Activated CD4-positive, alpha-beta T cell treated with anti-CD3 and anti-CD28 coated beads for 4 hours (primary cell): ENCODE results near the gene PTPN14.

Source experiments
- DNase-seq, 2 donors: peaks; one replicate each; pipeline ENCODE4 v3.0.0-alpha.2; 2020

Gene PTPN14

DNA sequence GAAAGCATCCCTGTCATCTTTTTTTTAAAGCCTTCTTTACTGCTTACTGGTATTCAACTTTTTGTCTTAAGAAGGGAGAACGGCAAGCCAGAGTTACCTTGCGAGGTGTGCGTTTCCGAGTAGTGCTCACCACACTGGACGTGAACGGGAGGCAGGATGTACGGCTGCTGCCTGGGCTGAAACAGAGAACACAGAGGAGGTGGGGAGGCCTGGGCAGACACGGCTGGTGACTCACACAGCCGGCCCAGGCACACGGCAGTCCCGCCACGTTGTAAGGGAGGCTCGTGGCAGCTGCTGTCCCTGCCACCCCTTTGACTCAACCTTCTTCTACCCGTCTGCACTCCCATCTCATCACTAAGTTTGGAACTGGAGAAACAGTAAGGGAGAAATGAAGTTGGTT is 164.7 kb downstream of the PTPN14 start:
- no peak for DNase-seq

DNA sequence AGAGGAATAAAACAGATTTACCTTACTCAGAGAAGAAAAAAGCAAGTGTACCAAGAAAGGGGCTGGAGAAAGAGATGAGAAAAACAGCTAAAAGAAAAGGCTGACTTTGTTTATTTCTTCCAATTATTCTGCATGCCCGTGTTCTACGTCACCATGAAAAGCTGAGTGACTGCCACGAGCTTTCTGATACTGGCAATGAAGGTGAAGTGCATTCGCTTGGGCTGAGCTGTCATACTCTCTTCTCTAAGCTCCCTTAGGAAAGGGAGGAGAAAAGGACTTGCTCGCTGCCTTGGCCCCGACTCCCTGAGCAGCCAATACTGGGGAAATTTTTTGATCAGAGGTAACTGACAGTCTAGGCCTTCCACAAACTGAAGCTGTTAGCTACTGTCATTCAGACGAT is 165.1 kb downstream of the PTPN14 start:
- no peak for DNase-seq

DNA sequence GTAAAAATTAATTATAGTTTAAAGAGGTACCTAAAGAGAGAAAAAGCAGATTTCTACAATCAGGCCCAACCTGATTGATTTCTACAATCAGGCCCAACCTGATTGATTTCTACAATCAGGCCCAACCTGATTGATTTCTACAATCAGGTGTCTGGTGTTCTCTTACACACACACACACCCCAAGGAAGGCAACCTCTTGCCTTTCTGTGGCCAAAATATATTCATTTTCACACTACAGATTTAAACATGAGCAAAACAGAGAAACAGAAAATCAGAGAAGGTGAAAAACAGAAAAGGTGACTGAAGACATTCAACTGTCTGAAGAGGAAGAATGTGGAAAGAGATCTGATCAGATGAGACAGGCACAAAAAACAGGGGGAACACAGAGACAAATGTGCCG is 166.0 kb downstream of the PTPN14 start:
- no peak for DNase-seq

DNA sequence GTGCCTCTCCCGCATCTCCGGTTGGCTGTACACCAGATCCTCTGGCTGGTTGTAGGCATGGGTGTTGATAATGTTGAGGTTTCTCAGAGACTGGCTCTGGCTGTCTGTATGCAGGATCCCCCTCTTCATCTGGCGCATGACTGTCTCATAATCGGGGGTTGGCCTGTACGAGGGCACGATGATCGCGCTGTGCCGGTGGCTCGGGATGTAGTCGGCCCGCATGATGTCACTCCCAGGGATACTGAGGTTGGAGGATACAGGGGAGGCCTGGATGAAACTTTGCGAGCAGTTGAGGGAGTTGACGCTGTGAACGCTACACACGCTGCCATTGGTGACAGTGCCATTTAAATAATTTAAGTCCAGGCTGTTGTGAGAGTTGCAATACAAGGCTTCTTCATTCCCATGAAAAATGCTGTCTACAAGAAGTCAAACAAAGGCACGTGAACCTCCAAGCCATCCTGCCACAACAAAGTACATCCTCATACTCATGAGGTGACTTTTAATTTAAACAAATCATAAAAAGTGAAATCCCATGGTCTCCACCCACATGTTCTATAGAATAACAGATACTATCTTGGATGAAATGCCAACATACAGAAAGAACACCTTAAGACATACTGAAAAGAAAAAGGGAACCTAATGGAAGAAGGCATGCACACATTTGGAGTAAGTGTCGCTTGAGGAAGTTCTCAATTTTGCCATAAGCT is 166.9 kb downstream of the PTPN14 start:
- no peak for DNase-seq

DNA sequence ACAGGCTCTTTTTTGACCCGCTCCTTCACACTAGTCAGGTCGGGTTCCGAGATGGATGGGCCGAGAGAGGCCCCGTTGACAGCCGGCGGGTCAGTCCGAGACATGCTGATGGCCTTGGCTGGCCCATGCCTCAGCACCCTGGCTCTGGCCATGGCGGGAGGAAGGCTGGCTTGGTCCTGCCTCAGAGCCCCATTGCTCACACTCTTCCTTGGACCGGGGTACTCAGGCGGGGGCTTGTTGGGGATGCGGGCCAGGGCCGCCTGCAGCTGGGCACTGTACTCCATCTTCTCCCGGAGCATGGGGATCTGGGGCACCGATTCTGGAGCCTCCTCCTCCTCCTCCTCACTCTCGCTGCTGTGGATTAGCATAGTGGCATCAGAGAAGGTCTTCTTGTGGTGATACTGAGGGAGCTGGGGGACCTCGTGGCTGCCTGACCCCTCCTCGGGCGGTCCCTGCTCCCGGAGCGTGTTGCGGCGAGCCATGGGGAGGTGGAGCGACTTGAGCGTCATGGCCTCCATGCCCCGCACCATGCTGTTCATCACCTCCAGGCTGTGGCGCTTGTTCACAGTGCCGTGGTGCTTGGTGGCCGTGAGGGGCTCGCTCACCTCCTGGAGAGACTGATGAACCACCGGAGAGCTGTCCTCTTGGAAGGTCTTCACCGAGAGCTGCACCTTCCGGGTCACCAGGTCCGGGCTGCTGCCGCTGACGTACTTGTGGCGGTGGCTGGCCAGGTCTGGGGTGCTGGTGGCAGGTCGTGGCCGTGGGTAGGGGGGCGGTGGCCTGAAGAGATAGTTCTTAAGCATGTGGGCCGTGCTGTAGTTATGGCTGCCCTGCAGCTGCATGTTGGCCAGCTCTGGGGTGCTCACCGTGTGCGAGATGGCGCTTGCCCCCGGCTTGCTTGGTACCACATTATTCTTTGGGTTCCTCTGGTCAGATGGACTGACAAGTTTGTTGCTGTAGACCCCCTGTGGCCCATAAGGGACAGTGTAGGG is 167.7 kb downstream of the PTPN14 start:
- no peak for DNase-seq

DNA sequence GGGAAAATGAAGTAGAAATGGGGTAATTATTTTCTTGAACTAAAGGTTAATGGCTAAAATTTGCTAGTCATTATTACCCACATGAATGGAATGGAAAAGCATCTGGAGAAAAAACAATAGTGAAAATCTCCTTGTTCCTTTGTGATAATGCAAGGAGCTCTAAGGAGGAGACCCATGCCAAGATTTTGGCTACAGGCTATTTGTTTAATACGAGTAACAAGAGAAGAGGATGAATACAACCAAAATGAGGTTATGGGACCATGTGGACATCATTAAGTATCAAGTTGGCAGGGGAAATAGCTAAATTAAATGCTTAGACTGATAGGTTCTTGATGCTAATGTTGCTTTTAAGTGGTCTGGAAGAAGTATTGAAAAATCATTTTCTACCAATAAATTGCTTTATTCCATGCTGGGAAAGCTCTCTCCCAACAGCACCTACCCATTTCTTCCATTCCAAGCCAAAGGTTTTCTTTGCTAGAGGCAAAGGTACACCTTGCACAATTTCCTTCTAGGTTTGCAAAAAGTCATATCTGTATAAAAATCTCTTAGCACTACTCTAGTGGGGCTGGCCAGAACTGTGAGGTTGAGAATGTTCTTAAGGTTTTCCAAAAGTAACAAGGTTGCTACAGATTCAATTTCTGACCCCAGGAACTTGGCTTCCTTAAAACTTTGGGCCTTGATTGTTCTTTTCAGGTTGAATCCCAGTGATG is 170.3 kb downstream of the PTPN14 start:
- no peak for DNase-seq

DNA sequence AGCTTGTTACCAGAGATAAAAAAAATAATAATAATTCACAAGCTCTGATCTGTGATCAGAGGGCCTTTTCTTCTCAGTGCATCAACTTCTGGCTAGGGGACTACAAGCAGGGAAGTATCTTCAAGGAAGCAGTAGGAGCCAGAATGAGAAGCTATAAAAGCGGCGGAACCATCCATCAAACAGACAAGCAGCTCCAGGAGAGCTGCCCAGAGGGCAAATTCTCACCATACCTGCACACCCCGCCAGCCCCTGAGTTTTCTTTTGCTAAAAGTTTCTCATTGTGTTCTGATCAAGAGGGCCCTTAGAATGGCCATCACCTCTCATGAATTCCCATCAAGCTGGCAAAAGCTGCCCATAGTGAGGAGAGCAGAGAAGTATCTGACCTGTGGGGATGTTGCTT is 171.0 kb downstream of the PTPN14 start:
- DNase-seq: no peak

DNA sequence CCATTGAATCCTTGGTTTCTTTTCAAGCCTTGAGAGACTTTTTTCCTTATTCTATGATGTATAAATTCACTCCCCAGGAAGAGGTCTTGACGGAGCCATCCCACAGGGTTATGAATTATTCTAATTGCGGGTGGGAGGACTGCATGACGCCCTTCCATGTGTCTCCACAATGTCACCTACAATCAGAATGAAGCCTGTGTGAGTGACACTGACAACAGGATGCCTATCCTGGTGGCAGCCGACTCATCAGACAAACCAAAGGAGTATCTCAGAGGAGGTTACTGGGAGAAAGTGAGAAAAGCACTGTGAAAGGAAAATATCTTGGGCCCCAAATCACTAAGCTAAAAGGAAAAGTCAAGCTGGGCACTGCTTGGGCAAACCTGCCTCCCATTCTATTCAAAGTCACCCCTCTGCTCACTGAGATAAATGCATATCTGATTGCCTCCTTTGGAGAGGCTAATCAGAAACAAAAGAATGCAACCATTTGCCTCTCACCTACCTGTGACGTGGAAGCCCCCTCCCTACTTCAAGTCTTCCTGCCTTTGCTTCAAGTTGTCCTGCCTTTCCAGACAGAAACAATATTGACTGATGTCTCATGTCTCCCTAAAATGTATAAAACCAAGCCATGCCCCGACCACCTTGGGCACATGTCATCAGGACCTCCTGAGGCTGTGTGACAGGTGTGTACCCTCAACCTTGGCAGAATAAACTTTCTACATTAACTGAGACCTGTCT is 172.0 kb downstream of the PTPN14 start:
- DNase-seq: no peak

DNA sequence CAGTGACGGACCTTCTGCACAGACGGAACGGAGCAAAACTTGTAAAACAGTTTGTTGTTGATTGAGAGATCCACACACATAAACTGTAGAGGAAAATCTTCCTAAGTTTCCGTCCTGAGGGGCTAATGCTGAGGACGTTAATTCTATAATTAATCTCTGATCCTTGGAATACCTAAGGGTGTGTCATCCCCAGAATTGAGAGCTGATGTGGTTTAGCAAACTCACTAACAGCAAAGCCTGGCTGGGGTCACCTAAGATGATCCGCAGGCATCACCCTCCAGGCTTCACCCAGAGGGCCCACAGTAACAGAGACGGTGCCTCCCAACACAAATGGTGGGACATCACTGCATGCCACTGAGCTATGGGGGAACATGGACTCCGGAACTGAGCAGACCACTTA is 172.9 kb downstream of the PTPN14 start:
- DNase-seq: no peak

DNA sequence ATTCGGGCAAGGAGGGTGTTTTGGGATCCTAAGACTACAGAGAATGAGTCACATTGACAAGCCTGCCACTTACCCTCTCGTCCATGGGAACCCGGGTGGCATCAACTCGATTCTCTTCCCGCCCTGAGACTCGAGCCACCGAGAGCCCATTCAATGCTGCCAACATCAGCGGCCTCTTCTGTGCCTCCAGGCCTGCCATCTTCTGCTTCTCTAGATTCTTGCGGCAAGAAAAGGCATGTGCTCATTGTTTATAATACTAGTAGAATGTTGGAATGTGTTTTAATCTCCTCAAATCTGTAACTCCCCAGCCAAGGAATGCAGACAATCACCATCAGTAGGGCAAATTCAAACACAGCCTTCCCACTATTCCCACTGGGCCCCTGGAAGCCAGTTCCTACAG is 173.5 kb downstream of the PTPN14 start:
- DNase-seq: no peak

DNA sequence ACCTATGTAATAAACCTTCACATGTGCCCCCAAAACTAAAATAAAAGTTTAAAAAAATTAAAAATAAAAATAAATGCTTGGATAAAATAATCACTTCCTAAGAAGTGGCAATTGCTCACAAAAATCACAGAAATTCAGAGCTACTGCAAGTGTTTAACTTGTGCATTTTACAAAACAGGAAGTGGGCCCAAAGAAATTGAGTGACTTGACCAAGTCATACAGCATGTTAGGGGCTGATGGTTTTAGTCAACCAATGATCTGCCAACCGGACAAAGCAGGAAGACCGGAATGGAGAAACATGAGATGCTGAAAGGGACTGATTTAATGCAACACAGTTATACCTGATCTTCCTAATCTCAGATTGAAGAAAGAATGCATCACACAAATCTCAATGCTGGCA is 173.9 kb downstream of the PTPN14 start:
- DNase-seq: no peak

DNA sequence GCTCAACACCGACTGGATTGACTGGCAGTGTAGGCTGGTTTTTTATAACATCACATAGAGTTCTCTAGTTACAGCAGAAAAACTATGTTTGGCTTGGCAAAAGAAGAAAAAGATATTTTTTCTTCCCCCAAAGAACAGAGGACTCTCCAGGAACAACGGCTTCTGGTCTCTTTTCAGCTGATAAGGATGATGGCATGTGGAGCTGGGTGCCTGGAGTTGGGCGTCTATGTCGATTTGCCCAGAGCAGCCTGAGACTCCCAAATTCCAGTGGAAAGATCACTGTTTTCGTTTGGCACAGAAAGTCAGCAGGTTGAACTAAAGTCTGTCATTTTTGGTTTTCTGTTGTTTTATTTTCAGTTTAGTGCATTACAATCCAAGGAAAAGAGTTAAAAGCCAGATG is 179.3 kb downstream of the PTPN14 start:
- DNase-seq: no peak

DNA sequence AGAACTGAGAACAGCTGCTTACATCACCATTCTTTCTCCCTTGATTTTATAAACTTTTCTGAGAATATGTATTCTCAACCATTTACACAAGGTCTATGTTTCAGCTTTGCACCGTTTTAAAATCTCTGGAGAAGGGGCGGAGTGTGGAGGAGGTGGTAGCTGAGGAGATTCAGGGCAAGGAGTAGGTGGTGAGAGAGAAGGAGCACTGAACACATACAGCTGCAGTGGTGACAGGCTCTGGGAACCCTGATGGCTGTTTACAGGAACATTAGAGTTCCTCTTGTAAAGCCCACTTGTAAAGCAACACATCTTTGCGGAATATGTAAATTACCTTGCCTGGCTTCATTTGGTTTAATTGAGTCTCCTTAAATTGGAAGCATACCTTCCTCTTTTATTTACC is 180.8 kb downstream of the PTPN14 start:
- DNase-seq: no peak

DNA sequence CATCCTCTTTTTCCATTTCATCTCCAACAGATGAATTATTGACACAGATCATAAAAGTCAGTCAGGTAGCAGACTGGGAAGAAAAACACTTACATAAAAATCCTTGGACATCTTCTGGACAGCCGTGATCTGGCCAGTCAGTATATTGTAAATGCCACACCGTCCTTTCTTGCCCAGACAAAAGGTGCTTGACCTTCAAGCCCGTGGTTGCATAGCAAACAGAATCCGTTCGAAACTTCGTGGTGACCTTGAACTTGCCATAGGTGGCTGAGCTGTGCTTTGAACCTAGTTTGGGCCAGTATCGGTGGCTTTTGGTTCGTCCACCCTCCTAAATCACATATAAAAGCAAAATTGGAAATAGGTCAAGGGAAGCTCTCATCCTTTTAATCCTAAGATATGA is 182.0 kb downstream of the PTPN14 start:
- DNase-seq: no peak

DNA sequence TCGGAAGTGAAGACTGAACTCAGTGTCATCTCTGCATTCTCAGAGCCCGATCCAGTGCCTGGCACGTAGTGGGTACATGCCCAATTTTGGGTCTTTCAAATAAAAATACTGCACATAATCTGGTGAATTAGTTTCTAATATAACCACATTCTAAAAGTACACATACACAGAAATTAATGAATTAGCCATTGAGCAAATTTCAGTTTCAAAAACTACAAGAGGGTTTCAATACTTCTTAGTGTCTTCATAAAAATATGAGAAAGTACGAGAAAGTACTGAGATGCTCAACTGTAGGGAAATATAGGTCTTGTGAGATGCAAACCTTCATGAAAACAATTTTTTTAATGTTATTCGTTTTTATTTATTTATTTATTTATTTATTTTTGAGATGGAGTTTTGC is 183.6 kb downstream of the PTPN14 start:
- DNase-seq: no peak

DNA sequence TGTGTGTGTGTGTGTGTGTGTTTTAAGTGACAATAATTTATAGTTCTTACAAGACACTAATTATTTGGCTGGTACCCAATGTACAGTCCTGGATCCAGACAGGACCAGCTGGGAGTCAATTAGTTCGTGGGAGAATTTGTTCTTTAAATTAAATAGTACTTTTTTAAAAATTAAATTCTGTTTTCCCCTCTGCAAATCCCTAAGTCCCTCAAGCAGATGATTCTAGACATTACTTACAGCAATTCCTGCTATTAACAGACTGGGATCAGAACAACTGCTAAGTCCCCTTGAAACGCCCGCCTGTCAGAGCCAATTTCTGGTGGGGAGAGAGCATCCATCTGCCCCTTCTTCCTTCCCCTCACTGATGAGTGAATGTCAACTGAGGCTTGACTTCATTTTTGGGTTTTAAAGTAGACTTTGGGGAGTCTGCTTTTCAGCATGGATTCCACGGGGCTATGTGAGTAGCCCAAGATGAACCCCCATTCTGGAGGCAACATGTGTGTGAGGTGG is 186.6 kb downstream of the PTPN14 start:
- no peak for DNase-seq

DNA sequence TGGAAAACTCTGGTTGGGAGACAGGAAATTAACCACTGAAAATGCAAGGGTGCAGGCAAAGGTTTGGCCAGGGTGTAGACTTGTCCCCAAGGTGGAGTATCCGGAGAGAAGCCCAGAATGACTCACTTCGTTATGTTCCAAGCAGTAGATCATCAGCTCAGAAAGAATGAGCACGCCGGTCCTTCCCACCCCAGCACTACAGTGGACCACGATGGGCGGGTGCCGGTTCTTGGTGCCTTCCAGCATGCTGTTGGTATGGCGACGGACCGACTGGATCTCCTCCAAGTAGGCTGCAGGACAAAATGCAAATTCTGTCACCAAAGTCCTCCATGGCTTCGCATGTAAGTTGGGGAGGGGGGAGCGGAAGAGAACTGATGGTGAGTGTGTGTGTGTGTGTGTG is 187.0 kb downstream of the PTPN14 start:
- no peak for DNase-seq

DNA sequence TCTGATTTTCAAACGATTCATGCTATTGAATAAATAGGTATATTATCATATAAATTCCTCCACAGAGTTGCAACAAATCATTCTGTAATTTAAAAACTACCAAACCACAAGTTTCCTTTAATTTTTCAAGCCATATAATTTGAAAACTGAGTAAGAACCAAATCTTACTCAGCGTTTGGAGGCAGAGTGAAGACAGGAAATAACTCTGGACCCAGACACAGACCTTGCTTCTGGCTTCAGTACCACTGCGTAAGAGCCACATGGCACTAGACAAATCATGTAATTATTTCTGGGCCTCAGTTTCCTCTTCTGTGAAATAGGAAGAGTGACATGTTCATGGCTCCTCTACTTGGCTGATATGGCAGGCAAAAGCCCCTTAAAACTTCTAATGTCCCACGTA is 188.0 kb downstream of the PTPN14 start:
- DNase-seq: no peak

DNA sequence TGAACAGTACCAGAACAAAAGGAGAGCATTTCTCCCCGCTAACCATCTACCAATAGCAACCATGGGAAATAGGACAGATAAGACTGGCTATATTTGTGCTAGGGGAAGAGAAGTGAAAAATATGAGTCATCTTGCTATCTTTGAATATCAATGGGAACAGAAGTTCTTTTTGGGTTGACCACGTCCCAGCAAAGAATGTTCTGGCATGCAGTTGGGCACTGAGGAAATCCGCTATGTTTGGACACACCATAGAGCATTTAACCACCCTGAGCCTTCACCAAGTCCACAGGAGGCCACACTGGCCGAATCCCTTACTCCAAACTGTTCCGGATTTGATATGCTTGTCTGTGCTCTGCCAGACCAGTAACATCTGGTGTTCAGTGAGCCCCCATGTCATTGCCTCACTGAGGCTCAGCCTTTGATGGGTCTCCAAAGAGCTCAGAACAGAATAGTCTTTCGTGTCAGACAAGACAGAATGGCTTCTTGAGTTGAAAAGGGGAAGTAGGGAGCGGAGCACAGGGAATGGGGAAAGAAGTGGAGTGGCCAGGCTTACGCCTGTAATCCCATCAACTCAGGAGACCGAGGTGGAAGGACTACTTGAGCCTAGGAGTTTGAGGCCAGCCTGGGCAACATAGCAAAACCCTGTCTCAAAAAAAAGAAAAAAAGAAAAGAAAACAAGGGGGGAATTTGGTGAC is 189.1 kb downstream of the PTPN14 start:
- DNase-seq: no peak

DNA sequence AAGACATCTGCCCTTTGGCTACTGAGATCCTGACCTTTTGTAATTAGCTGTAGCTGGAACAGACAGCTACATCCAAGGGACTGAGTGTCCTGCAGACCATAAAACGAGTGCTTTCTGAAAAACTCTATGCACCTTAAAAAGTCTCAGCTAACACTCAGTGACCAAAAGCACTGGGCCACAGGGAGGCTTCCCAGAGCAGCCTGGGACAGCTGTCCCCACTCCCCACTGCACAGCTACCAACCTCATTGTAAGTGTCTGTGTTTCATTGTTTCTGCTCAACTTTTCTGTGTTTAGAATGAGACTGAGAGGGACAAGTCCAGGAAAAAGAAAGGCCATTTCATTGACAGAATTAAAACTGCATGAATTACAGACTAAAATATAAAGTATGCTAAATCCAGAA is 189.8 kb downstream of the PTPN14 start:
- no peak for DNase-seq

DNA sequence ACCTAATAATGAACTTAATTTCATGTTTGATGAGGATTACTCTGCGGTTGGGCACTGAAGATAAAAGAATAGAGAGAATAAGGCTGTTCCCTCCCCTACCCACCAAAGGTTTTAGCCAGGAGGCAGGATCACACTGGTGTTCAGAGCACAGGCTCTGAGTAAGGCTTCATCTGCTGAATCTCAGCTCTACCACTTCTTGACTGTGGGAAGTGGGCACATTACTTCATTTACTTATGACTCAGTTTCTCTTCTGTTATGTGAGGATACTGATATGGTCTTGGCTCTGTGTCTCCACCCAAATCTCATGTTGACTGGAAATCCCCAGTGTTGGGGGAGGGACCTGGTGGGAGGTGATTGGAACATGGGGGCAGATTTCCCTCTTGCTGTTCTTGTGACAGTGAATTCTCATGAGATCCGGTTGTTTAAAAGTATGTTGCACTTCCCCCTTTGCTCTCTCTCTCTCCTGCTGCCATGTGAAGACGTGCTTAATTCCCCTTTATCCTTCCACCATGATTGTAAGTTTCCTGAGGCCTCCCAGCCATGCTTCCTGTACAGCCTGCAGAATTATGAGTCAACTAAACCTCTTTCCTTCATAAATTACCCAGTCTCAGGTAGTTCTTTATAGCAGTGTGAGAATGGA is 190.8 kb downstream of the PTPN14 start:
- DNase-seq: no peak

DNA sequence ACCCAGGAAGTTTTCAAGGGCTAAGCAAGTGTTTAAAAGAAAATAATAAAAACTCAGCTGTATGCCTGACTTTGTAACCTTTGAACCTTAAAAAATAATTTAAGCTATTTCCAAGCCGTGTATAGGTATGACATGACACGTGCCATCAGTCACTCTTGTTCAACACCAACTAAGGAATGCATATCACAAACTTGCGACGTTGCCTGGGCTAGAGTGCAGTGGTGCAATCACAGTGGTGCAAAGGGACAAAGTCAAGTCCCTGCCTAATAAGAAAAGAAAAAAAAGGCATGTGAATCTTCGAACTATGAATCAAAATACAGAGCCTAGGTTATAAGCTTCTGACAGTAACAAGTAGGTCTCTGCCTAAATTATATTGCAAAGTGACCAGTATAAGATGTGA is 191.3 kb downstream of the PTPN14 start:
- no peak for DNase-seq
